Osteocyte (in vitro differentiated cells): ENCODE results near the gene ARHGAP42. TPM values are rescaled to one million over a fixed set of nuclear protein-coding genes. Genes with fewer than 3 reads are reported as not detected.

Experiments
- DNase-seq: peaks from one replicate; pipeline ENCODE4 v3.0.0; 2021; ENCODE audit warnings: mixed read lengths; ENCODE audit not compliant: unreplicated experiment; ENCODE audit errors: extremely low spot score
- H3K27ac Mint-ChIP-seq: one replicate; pipeline ENCODE4 v1.8.0; 2021; ENCODE audit warnings: mild to moderate bottlenecking, mixed read lengths; ENCODE audit not compliant: unreplicated experiment
- H3K27me3 Mint-ChIP-seq: one replicate; pipeline ENCODE4 v1.8.0; 2021; ENCODE audit warnings: mixed read lengths; ENCODE audit not compliant: unreplicated experiment
- H3K36me3 Mint-ChIP-seq: one replicate; pipeline ENCODE4 v1.8.0; 2021; ENCODE audit warnings: mixed read lengths; ENCODE audit not compliant: unreplicated experiment
- H3K4me1 Mint-ChIP-seq: one replicate; pipeline ENCODE4 v1.8.0; 2021; ENCODE audit warnings: mixed read lengths; ENCODE audit not compliant: unreplicated experiment
- H3K4me3 Mint-ChIP-seq: one replicate; pipeline ENCODE4 v1.8.0; 2021; ENCODE audit warnings: mild to moderate bottlenecking, moderate library complexity, mixed read lengths; ENCODE audit not compliant: unreplicated experiment
- H3K9me3 Mint-ChIP-seq: one replicate; pipeline ENCODE4 v1.8.0; 2021; ENCODE audit warnings: mixed read lengths; ENCODE audit not compliant: unreplicated experiment
- total RNA-seq: library from RNA; stranded (reverse); gene quantifications from 2 replicates; pipeline ENCODE4 v1.2.1, GENCODE V29; 2021
- TF ChIP-seq, protein P1 (sequence below): fragments of 200-600 bp; sonication (generic); IDR thresholded peaks from 2 replicates; pipeline ENCODE4 v1.5.0; 2021; ENCODE audit warnings: antibody characterized with exemption, mild to moderate bottlenecking, moderate library complexity

The ARHGAP42 gene
- total RNA-seq, 1 donor from 2014 or later = 12.7 TPM

DNA sequence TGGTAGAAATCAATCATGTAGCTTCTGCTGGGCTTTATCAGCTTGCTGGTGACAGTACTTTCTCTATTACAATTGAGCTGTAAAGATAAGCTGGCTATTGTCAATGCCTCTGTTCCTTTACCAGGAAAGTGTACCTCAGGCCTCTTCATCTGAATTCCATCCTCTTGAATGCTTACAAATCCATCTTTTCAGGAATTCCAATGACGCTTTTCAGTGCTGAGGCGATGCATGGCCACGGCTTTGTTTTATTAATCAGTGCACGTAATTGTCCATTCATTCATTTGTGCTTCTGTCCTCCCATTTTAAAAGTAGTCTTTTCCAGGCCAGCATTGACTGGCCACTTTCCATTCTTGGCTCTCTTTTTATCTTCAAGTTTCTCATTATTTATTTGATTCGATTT, 240.5 kb downstream of the ARHGAP42 start:
- H3K4me3 Mint-ChIP-seq = no peak overlapping the region
- no peaks in the 10 kb centered on the region for H3K9me3 Mint-ChIP-seq
- peaks cover 38% of the 10 kb centered on the region for H3K4me1 Mint-ChIP-seq
- TF ChIP-seq, protein P1, sequence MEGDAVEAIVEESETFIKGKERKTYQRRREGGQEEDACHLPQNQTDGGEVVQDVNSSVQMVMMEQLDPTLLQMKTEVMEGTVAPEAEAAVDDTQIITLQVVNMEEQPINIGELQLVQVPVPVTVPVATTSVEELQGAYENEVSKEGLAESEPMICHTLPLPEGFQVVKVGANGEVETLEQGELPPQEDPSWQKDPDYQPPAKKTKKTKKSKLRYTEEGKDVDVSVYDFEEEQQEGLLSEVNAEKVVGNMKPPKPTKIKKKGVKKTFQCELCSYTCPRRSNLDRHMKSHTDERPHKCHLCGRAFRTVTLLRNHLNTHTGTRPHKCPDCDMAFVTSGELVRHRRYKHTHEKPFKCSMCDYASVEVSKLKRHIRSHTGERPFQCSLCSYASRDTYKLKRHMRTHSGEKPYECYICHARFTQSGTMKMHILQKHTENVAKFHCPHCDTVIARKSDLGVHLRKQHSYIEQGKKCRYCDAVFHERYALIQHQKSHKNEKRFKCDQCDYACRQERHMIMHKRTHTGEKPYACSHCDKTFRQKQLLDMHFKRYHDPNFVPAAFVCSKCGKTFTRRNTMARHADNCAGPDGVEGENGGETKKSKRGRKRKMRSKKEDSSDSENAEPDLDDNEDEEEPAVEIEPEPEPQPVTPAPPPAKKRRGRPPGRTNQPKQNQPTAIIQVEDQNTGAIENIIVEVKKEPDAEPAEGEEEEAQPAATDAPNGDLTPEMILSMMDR = no peak
- no peaks in the 10 kb centered on the region for H3K27me3 Mint-ChIP-seq
- H3K36me3 Mint-ChIP-seq = no peaks in the 10 kb centered on the region
- H3K27ac Mint-ChIP-seq = no peak overlapping the region
- DNase-seq = no peak

DNA sequence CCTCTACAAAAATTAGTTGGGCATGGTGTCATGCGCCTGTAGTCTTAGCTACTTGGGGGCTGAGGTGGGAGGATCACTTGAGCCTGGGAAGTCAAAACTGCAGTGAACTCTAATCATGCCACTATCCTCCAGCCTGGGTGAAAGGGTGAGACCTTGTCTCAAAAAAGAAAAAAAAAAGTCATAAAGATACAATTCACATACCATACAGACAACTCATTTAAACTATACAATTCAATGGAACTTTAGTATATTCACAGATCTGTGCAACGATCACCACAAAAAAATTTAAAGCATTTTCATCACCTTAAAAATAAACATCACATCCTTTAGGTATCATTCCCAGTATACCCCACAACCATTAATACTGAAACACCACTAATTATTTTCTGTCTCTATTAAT, 241.3 kb downstream of the ARHGAP42 start:
- peaks cover 33% of the 10 kb centered on the region for H3K4me1 Mint-ChIP-seq
- H3K27me3 Mint-ChIP-seq = no peaks in the 10 kb centered on the region
- H3K9me3 Mint-ChIP-seq = no peaks in the 10 kb centered on the region
- DNase-seq = no peak
- no peak overlapping the region for H3K4me3 Mint-ChIP-seq
- H3K36me3 Mint-ChIP-seq = no peaks in the 10 kb centered on the region
- TF ChIP-seq, protein P1 = no peak
- H3K27ac Mint-ChIP-seq = no peak overlapping the region

DNA sequence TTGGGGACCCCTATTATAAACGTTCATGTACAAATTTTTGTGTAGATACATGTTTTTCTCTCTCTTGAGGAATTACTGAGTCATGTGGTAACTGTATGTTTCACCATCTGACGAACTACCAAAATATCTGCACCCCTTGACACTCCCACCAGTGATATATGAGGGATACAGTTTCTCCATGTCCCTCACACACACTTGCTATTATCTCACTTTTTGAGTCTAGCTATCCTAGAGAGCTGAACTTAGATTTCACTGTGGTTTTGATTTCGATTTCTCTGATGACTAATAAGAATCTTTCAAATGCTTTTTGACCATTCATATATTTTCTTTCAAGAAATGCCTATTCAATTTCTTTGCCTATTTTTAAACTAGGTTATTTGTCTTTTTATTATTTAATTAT, 242.3 kb downstream of the ARHGAP42 start:
- Mint-ChIP-seq H3K9me3 (no peaks in the 10 kb centered on the region), H3K4me3 (no peak overlapping the region), H3K4me1 (peaks cover 24% of the 10 kb centered on the region), H3K36me3 (no peaks in the 10 kb centered on the region), H3K27me3 (no peaks in the 10 kb centered on the region), H3K27ac (peak overlapping the region; percentile 81)
- TF ChIP-seq, protein P1 = no peak
- no peak for DNase-seq

DNA sequence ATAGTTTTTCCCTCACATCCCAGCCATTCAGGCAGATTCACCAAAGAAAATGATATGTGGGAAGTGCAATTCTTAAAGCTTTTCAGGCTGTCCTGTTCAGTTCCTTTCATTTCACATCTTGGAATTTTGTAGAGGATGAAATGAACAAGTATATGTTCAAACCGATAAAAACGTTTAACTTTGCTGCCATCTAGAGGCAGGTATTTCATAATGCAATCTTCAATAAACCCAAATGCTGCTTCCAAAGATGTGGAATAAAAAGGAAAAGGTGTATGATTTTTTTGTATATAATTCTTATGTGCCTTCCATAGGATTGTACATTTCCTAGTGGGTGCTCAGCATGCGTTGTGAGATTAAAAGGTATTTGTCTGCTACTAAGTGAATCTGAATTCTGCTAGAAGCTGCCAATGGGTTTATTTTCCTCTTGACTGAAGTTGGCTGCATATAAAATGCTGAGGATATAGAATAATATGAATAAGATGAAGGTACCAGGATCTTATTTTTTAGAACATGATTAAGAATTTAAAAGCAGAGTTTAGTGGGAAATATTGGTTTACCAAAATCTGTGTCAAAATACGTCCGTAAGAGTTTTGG, 243.2 kb downstream of the ARHGAP42 start:
- H3K27me3 Mint-ChIP-seq = no peaks in the 10 kb centered on the region
- TF ChIP-seq, protein P1 = peak; percentile 73
- peak overlapping the region; percentile 46 for H3K4me3 Mint-ChIP-seq
- H3K27ac Mint-ChIP-seq = peak overlapping the region; percentile 81
- H3K4me1 Mint-ChIP-seq = peaks cover 23% of the 10 kb centered on the region
- H3K9me3 Mint-ChIP-seq = no peaks in the 10 kb centered on the region
- DNase-seq = no peak
- no peaks in the 10 kb centered on the region for H3K36me3 Mint-ChIP-seq

DNA sequence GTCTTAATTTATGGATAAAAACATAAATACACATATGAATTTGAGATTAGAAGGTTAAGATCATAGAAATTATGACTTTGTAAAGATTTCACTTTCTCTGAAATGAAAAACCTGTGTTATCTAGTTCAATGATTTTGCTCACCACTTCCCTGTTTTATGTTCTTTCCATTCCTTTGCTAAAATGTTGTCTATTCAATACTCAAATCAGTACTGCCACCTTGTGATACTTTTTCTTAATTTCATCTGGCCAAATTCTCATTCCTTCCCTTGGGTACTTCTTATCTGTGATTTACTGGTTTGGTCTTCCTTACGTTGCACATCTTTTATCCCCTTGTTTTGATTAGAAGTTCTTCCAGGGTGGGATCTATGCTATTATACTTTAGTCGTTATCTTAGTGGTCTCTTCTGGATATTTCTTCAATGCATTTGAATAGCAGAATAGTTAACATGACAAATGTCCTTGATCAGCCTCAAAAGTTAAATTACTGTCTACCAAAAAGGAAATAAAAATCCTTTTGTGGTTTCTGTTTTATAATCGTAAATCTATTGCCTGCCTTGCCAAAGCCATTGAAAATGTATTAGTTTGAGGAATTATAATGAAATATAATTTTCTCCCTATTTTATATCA, 245.5 kb downstream of the ARHGAP42 start:
- H3K27ac Mint-ChIP-seq = no peak overlapping the region
- DNase-seq = no peak
- H3K9me3 Mint-ChIP-seq = no peaks in the 10 kb centered on the region
- peaks cover 18% of the 10 kb centered on the region for H3K4me1 Mint-ChIP-seq
- H3K4me3 Mint-ChIP-seq = no peak overlapping the region
- H3K36me3 Mint-ChIP-seq = peaks cover 4% of the 10 kb centered on the region
- no peaks in the 10 kb centered on the region for H3K27me3 Mint-ChIP-seq
- TF ChIP-seq, protein P1 = peak; percentile 70
